Activated T-cell treated with anti-CD3 and anti-CD28 coated beads for 24 hours (primary cell): ENCODE results near the gene ZNF621.
A peak's percentile ranks its signal among the peaks of the same experiment; 100 is the strongest.
"Not testable (repeated sequence)": the region's sequence is repeated elsewhere in the genome, so short reads cannot be mapped to it uniquely, and the experiment has no call there.

Experiments
- DNase-seq: peaks from one replicate; pipeline ENCODE4 v3.0.0-alpha.2; 2020; ENCODE audit warnings: low read depth

The ZNF621 gene

GRCh38 chr3:40534283-40534682 lies 9.5 kb downstream of the ZNF621 start:
- DNase-seq = no peak

DNA sequence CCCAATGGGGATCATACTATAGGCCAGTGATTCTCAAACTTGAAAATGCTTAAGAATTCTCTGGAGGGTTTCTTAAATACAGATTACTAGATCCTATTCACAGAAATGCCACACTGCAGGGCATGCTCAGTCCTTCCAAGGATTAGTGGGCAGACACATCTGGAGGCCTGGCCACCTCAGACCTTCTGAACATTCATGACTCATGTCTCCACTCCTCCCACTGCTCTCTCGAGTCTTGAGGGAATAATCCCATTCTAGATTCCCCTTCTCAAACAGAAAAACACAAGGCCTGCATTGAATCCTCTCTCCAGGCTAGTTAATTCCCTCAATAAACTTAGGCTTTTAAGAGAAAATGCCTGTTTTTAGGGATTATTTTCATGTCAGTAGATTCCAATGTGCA lies 22.1 kb downstream of the ZNF621 start:
- DNase-seq = no peak

DNA sequence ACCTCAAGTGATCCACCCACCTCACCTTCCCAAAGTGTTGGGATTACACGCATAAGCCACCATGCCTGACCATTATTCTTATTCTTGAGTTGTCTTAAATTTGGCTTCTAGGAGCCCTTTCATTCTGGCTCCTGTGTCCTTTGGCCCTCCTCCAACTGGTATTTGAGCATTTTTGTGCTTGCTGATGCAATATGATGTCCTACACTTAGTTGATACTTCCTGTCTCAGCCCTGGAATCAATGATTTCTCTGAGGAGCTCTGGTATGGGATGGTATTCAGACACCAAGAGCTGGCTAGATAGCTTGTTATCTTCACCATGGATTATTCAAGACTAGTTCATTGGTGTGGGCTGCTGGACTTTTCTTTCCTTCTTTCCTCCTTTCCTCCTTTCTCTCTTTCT lies 25.4 kb downstream of the ZNF621 start:
- no peak for DNase-seq

GRCh38 chr3:40557575-40558161 lies 32.9 kb downstream of the ZNF621 start:
- no peak for DNase-seq

DNA sequence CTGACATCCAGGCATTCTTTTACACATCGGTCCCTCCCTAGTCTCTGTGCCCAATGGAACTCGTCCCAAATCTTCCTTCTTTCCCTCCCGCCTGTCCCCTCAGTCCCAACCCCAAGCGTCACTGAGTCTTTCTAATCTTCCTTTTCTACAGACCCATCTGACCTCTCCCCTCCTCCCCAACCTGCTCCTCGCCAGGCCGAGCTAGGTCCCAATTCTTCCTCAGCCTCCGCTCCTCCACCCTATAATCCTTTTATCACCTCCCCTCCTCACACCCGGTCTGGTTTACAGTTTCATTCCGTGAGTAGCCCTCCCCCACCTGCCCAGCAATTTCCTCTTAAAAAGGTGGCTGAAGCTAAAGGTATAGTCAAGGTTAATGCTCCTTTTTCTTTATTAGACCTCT lies 37.7 kb downstream of the ZNF621 start:
- not testable (repeated sequence) for DNase-seq

GRCh38 chr3:40565629-40566028 lies 40.9 kb downstream of the ZNF621 start:
- DNase-seq = not testable (repeated sequence)

GRCh38 chr3:40566694-40567093 lies 41.9 kb downstream of the ZNF621 start:
- no peak for DNase-seq

GRCh38 chr3:40572588-40572987 lies 47.8 kb downstream of the ZNF621 start:
- no peak for DNase-seq

- no peak for DNase-seq
Measured at GRCh38 chr3:40574050-40574449, 49.3 kb downstream of the ZNF621 start.

GRCh38 chr3:40574661-40575060 lies 49.9 kb downstream of the ZNF621 start:
- DNase-seq = no peak

GRCh38 chr3:40576396-40576795 lies 51.6 kb downstream of the ZNF621 start:
- no peak for DNase-seq

DNA sequence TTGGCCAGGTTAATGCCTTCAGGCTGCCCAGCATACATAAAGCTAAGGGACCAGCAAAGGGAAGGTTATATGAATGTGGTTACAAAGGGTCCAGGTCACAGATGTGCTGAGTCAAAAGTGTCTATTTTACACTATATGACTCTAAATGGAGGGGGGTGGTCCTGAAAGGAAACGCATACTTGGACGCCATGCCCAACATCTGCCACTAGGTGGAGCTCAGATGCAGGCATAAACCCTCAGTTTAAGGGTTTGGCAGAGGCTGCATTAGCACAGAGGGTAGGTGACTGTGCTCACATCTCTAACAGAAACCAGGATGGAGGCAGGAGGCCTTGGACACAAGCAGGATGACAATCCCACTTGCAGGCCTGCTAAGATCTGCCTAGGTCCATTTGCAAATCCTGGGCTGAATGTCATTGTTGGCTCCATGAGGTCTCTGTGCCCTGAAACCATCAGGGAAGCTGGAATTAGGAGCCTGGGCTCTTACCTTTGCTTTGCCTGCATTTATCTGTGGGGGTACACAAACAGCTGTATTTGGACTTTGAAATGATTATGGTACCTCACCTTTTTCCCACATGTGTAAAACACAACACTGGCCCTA lies 55.8 kb downstream of the ZNF621 start:
- DNase-seq = peak; percentile 57

GRCh38 chr3:40581166-40581565 lies 56.4 kb downstream of the ZNF621 start:
- no peak for DNase-seq

GRCh38 chr3:40582401-40583027 lies 57.8 kb downstream of the ZNF621 start:
- no peak for DNase-seq

DNA sequence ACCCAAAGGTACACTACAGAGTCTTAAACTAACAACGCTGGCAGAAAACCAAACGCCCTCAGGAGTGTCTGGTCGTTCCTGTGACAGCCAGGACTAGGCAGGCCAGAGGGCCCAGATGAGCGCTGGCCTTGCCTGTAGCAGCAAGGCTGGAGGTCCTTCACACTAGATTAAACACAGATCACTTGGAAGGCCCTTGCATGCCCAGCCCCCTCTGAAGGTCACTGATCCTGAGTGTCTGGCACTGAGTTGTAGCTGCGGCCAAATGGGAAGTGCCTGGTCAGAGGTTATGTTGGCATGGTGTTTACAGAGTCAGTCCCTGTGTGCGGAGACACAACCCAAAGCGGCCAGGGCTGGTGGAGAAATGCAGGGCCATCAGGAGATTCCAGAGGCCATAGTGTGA lies 58.9 kb downstream of the ZNF621 start:
- no peak for DNase-seq

DNA sequence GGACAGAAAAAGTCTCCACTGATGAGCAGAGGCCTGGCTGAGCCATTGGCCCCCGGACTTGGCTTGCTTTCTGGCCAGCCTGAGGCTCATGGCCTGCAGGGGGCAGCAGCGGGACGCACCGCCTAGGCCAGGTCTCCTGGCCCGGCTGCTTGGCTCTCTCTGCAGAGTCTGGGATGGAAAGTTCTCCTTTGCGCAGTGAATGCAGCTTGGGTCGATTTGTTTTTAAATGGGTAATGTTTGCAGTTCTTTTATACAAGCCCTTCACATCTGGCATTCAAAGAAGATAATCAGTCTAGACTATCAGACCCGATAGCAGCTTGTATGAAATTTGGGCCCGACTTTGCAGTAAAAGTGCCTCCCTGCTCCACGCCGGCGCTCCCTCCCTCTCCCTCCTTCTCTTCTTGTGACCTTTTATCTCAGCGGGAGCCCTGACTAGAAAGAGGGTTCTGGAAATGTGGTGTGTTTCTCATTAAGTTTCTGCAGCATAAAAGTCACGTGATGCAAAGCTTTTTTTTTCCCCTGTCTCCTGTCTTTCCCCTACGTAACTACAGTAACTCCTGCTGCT lies 59.9 kb downstream of the ZNF621 start:
- DNase-seq = peak; percentile 57

- DNase-seq = no peak
Measured at GRCh38 chr3:40585381-40586016, 60.7 kb downstream of the ZNF621 start.

GRCh38 chr3:40586901-40587300 lies 62.1 kb downstream of the ZNF621 start:
- DNase-seq = no peak

DNA sequence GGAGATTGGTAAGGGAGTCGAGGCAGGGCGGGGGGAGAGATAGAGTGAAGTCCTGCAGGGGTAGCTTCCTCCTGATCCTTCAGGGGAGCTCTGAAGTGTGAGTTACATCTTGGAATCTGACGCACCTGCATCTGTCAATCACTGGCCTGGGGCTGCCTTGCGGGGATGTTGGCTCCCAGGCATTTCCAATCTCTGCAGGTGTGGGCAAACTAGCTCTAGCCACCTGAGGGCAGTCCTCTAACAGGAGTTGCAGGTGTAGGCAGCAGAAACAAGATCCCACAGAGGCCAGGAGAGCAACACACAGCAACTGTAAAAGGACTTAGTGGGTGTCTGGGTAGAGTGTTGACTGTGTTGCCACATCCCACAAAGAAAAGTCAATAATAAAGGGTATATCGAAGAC lies 63.6 kb downstream of the ZNF621 start:
- no peak for DNase-seq
